HCT116 (cell line): ENCODE measurements around the gene ADAMTS16. TPM values are rescaled to one million over a fixed set of nuclear protein-coding genes. Genes with fewer than 3 reads are reported as not detected.

Source experiments
- ATAC-seq: fragments of 200-7000 bp; cut with Tn5 transposase; 2 replicates; pipeline ENCODE4 v1.9.1; 2020; ENCODE audit warnings: mild to moderate bottlenecking, moderate library complexity
- BruUV-seq: library from RNA; stranded (reverse); fragments of 400-500 nt; replicated peaks from 2 replicates; lab custom pipeline; 2021; lab: Mats Ljungman, UMichigan
- CTCF ChIA-PET: fragments of 300-600 bp; sonication (Branson Sonifier 250); formaldehyde crosslinking; loops from one replicate; lab custom pipeline; 2021; ENCODE audit warnings: antibody characterized with exemption; lab: Charles Lee
- POLR2A ChIA-PET: fragments of 300-600, 350-600 bp; sonication (Branson Sonifier 250); formaldehyde crosslinking; loops from one replicate; lab custom pipeline; 2021; ENCODE audit warnings: antibody characterized with exemption; lab: Charles Lee
- RAD21 ChIA-PET, 2 experiments: fragments of 300-600 bp; sonication (Branson Sonifier 250); formaldehyde crosslinking; loops; one replicate each; lab custom pipeline; 2023; ENCODE audit warnings: low total read pairs in 2 of 2; ENCODE audit not compliant: uncharacterized antibody in 2 of 2, unreplicated experiment in 2 of 2, low non-redundant PET in 1 of 2; lab: Charles Lee
- DNase-seq: peaks from one replicate; pipeline ENCODE4 v3.0.0-alpha.2; 2010; ENCODE audit warnings: low read depth, low spot score
- H2AFZ ChIP-seq: fragments of 200-600 bp; shearing (Covaris generic), sonication (generic); 2 replicates; pipeline ENCODE4 v1.6.1; 2017; ENCODE audit warnings: low read depth, mixed run types, mixed read lengths, antibody characterized with exemption, low read length; ENCODE audit not compliant: poor library complexity, severe bottlenecking
- H3K27ac ChIP-seq: 2 replicates; pipeline ENCODE4 v1.5.1; 2012; ENCODE audit warnings: low read depth, low read length
- H3K27me3 ChIP-seq: fragments of 200-600 bp; sonication (generic); 2 replicates; pipeline ENCODE4 v1.6.1; 2016; ENCODE audit warnings: mixed run types, low read length, mixed read lengths; ENCODE audit not compliant: insufficient read depth
- H3K36me3 ChIP-seq, 2 experiments: fragments of 200-500 bp in 1 of 2; fragments of 200-600 bp in 1 of 2; sonication (Bioruptor generic) in 1 of 2; sonication (generic) in 1 of 2; 2 replicates each; pipeline versions ENCODE4 v1.5.1 to v1.6.1; 2014 to 2016; ENCODE audit warnings: low read length in 2 of 2, inconsistent platforms in 1 of 2, mixed read lengths in 1 of 2, mixed run types in 1 of 2; ENCODE audit not compliant: insufficient read depth in 2 of 2, control insufficient read depth in 1 of 2
- H3K4me1 ChIP-seq, 2 experiments: fragments of 200-600 bp in 1 of 2; sonication (generic) in 1 of 2; 2 replicates each; pipeline versions ENCODE4 v1.5.1 to v1.6.1; 2012 to 2017; ENCODE audit warnings: low read length in 2 of 2, inconsistent platforms in 1 of 2, mild to moderate bottlenecking in 1 of 2, mixed read lengths in 1 of 2, mixed run types in 1 of 2, moderate library complexity in 1 of 2; ENCODE audit not compliant: insufficient read depth in 2 of 2, control insufficient read depth in 1 of 2
- H3K4me2 ChIP-seq: fragments of 200-600 bp; sonication (generic); 2 replicates; pipeline ENCODE4 v1.6.1; 2017; ENCODE audit warnings: mixed run types, low read length, mixed read lengths
- H3K4me3 ChIP-seq, 2 experiments: fragments of 200-600 bp in 1 of 2; sonication (generic) in 1 of 2; replicated peaks in 1 of 2; 2 replicates each; pipeline ENCODE4 v1.5.1; 2011 to 2016; ENCODE audit warnings: low read length in 2 of 2, control low read depth in 1 of 2, low read depth in 1 of 2, mild to moderate bottlenecking in 1 of 2, mixed read lengths in 1 of 2, mixed run types in 1 of 2
- H3K79me2 ChIP-seq: fragments of 200-600 bp; sonication (generic); 2 replicates; pipeline ENCODE4 v1.6.1; 2017; ENCODE audit warnings: mild to moderate bottlenecking, mixed run types, low read length, moderate library complexity, mixed read lengths; ENCODE audit not compliant: insufficient read depth
- H3K9ac ChIP-seq: fragments of 200-600 bp; sonication (generic); 2 replicates; pipeline ENCODE4 v1.6.1; 2016; ENCODE audit warnings: low read length, mixed read lengths
- H3K9me2 ChIP-seq: fragments of 200-600 bp; sonication (generic), shearing (Covaris generic); 2 replicates; pipeline ENCODE4 v1.6.1; 2017; ENCODE audit warnings: mixed run types, mild to moderate bottlenecking, moderate library complexity; ENCODE audit not compliant: insufficient read depth
- H3K9me3 ChIP-seq, 2 experiments: fragments of 200-500 bp in 1 of 2; fragments of 200-600 bp in 1 of 2; sonication (Bioruptor generic) in 1 of 2; sonication (generic) in 1 of 2; 2 replicates each; pipeline ENCODE4 v1.6.1; 2014 to 2017; ENCODE audit warnings: low read length in 2 of 2, mixed read lengths in 2 of 2, inconsistent platforms in 1 of 2, low read depth in 1 of 2, mild to moderate bottlenecking in 1 of 2, mixed run types in 1 of 2, moderate library complexity in 1 of 2; ENCODE audit not compliant: control insufficient read depth in 1 of 2, insufficient read depth in 1 of 2
- H4K20me1 ChIP-seq: fragments of 200-600 bp; sonication (generic), shearing (Covaris generic); 2 replicates; pipeline ENCODE4 v1.6.1; 2017; ENCODE audit warnings: mixed run types, mild to moderate bottlenecking, moderate library complexity; ENCODE audit not compliant: insufficient read depth
- CBX3 ChIP-seq: IDR thresholded peaks from 2 replicates; pipeline ENCODE4 v1.6.1; 2012; ENCODE audit warnings: low read depth
- CEBPB ChIP-seq: IDR thresholded peaks from 2 replicates; pipeline ENCODE4 v1.6.1; 2012; ENCODE audit warnings: low read depth
- EGR1 ChIP-seq: IDR thresholded peaks from 2 replicates; pipeline ENCODE4 v1.6.1; 2012; ENCODE audit warnings: low read depth
- ELF1 ChIP-seq: IDR thresholded peaks from 2 replicates; pipeline ENCODE4 v1.6.1; 2012; ENCODE audit warnings: low read depth, borderline replicate concordance
- EZH2 ChIP-seq: fragments of 200-600 bp; sonication (generic); IDR thresholded peaks from 2 replicates; pipeline ENCODE4 v1.6.1; 2017; ENCODE audit warnings: antibody characterized with exemption, mixed run types
- EZH2phosphoT487 ChIP-seq: fragments of 200-600 bp; IDR thresholded peaks from 2 replicates; pipeline ENCODE4 v1.6.1; 2018; ENCODE audit warnings: antibody characterized with exemption, borderline replicate concordance
- FOSL1 ChIP-seq: IDR thresholded peaks from 2 replicates; pipeline ENCODE4 v1.6.1; 2012; ENCODE audit warnings: low read depth
- POLR2A ChIP-seq: IDR thresholded peaks from 2 replicates; pipeline ENCODE4 v1.7.0; 2011; ENCODE audit warnings: borderline replicate concordance; ENCODE audit not compliant: insufficient read depth, insufficient read length; ENCODE audit errors: extremely low read depth
- POLR2AphosphoS5 ChIP-seq: IDR thresholded peaks from 2 replicates; pipeline ENCODE4 v1.6.1; 2011; ENCODE audit warnings: mild to moderate bottlenecking, low read depth, low read length, moderate library complexity
- RAD21 ChIP-seq: IDR thresholded peaks from 2 replicates; pipeline ENCODE4 v1.6.1; 2012; ENCODE audit warnings: low read depth, mild to moderate bottlenecking
- SP1 ChIP-seq: IDR thresholded peaks from 2 replicates; pipeline ENCODE4 v1.6.1; 2012; ENCODE audit warnings: low read depth
- SRF ChIP-seq: IDR thresholded peaks from 2 replicates; pipeline ENCODE4 v1.6.1; 2012; ENCODE audit warnings: low read depth
- TCF7L2 ChIP-seq: IDR thresholded peaks from 2 replicates; pipeline ENCODE4 v1.7.0; 2011; ENCODE audit warnings: borderline replicate concordance, inconsistent platforms; ENCODE audit not compliant: insufficient read depth, insufficient read length; ENCODE audit errors: extremely low read depth
- YY1 ChIP-seq: IDR thresholded peaks from 2 replicates; pipeline ENCODE4 v1.6.1; 2011; ENCODE audit warnings: low read length, low read depth, moderate library complexity, mild to moderate bottlenecking; ENCODE audit not compliant: insufficient replicate concordance; ENCODE audit errors: extremely low read depth
- ZFX ChIP-seq: fragments of 450-650 bp; IDR thresholded peaks from 2 replicates; pipeline ENCODE4 v1.6.1; 2017
- ZNF274 ChIP-seq: fragments of 200-500 bp; sonication (Bioruptor generic); IDR thresholded peaks from 2 replicates; pipeline ENCODE4 v1.6.1; 2014; ENCODE audit warnings: mild to moderate bottlenecking, low read depth, low read length, inconsistent platforms
- intact Hi-C: fragments of 100-400 bp; cut with micrococcal nuclease; formaldehyde crosslinking; loops from 2 replicates; pipeline ENCODE4 v1.10.0; 2022
- total RNA-seq: library from RNA; stranded (reverse); gene quantifications from one replicate; pipeline ENCODE4 v1.2.1, GENCODE V29; 2021; ENCODE audit not compliant: unreplicated experiment
- TF ChIP-seq, protein P1 (sequence below): IDR thresholded peaks from 2 replicates; pipeline ENCODE4 v1.6.1; 2012
- TF ChIP-seq, protein P2 (sequence below): IDR thresholded peaks from 2 replicates; pipeline ENCODE4 v1.6.1; 2012
- TF ChIP-seq, protein P3 (sequence below): IDR thresholded peaks from 2 replicates; pipeline ENCODE4 v1.6.1; 2011; ENCODE audit warnings: mild to moderate bottlenecking, low read length, moderate library complexity; ENCODE audit not compliant: insufficient replicate concordance; ENCODE audit errors: extremely low read depth

ADAMTS16 gene
- total RNA-seq, 1 experiment from 2014 or later, result 2.4 TPM

DNA sequence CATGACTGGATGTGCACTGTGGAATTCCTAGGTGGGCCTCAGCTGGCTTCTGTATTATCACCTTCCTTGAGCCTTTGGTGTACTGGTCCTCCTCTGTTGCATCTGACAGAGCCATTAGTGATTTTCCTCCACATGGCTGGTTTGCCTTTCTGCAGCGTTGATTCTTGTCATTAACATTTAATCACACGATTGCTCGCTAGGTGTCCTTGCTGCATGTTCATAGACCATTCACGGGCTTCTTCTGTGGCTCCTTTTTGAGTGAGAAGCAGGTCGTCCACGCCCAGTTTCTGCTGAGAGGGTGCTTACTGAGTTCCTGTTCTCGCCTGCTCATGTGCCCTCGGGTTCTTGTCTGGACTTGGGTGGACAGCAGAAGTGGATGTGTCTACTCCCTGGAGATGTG, 29.3 kb downstream of the ADAMTS16 start:
- ChIA-PET CTCF (no interaction called here), RAD21 (no interaction called here), POLR2A (no interaction called here)
- H3K27ac ChIP-seq, result no peak overlapping the region
- ATAC-seq (no peak), DNase-seq (no peak)
- TF ChIP-seq RAD21 (no peak), EZH2phosphoT487 (no peak), ZFX (no peak), EGR1 (no peak), ZNF274 (no peak)
- TF ChIP-seq, protein P1, sequence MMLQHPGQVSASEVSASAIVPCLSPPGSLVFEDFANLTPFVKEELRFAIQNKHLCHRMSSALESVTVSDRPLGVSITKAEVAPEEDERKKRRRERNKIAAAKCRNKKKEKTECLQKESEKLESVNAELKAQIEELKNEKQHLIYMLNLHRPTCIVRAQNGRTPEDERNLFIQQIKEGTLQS, result no peak
- no peaks in the 10 kb centered on the region for H3K9me2 ChIP-seq
- H3K4me3 ChIP-seq, result no peak overlapping the region
- no peaks in the 10 kb centered on the region for H3K79me2 ChIP-seq
- no peaks in the 10 kb centered on the region for H3K36me3 ChIP-seq
- no TSS peak for BruUV-seq
- intact Hi-C loops, result no loop called here
- H2AFZ ChIP-seq, result no peak overlapping the region
- H3K9me3 ChIP-seq, result no peaks in the 10 kb centered on the region
- H3K9ac ChIP-seq, result no peak overlapping the region
- H3K27me3 ChIP-seq, result no peaks in the 10 kb centered on the region
- H3K4me1 ChIP-seq, result no peaks in the 10 kb centered on the region
- H3K4me2 ChIP-seq, result no peak overlapping the region
- H4K20me1 ChIP-seq, result no peaks in the 10 kb centered on the region

DNA sequence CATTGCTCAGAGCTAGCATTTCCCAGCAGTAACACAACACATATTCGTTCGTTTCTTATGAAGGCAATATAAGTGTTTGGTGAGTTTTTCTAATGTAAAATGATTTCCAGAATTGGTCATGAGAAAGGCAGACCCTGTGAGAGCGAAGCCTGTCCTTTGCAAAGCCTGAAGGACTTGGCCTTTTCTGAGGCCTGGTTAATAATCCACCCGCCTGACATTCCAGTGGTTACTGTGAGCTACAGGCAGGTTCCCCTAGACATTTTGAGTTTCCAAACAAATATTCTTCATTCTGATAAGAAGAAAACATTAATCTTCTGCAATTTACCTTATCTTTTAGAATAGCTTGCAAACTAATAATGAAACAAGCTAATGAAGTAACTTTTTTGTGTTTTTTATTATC, 38.0 kb downstream of the ADAMTS16 start:
- peak overlapping the region; percentile 11; the same call in 1 of the 2 replicates for H3K4me2 ChIP-seq
- TF ChIP-seq ZFX, result no peak
- no peak for TF ChIP-seq FOSL1
- no peak for TF ChIP-seq ZNF274
- TF ChIP-seq YY1, result no peak
- TF ChIP-seq POLR2AphosphoS5, result no peak
- no peak for TF ChIP-seq SRF
- no peak for TF ChIP-seq EZH2
- TF ChIP-seq SP1, result no peak
- TF ChIP-seq CEBPB, result no peak
- TF ChIP-seq RAD21, result no peak
- TF ChIP-seq EZH2phosphoT487, result no peak
- TF ChIP-seq, protein P2, sequence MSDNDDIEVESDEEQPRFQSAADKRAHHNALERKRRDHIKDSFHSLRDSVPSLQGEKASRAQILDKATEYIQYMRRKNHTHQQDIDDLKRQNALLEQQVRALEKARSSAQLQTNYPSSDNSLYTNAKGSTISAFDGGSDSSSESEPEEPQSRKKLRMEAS, result no peak
- TF ChIP-seq EGR1, result no peak
- TF ChIP-seq POLR2A, result no peak
- TF ChIP-seq ELF1, result no peak
- TF ChIP-seq TCF7L2, result no peak
- TF ChIP-seq, protein P3, sequence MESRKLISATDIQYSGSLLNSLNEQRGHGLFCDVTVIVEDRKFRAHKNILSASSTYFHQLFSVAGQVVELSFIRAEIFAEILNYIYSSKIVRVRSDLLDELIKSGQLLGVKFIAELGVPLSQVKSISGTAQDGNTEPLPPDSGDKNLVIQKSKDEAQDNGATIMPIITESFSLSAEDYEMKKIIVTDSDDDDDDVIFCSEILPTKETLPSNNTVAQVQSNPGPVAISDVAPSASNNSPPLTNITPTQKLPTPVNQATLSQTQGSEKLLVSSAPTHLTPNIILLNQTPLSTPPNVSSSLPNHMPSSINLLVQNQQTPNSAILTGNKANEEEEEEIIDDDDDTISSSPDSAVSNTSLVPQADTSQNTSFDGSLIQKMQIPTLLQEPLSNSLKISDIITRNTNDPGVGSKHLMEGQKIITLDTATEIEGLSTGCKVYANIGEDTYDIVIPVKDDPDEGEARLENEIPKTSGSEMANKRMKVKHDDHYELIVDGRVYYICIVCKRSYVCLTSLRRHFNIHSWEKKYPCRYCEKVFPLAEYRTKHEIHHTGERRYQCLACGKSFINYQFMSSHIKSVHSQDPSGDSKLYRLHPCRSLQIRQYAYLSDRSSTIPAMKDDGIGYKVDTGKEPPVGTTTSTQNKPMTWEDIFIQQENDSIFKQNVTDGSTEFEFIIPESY, result no peak
- no peak for TF ChIP-seq CBX3
- TF ChIP-seq, all 23 proteins: peak for 0
- Histone ChIP-seq H3K27me3 (no peaks in the 10 kb centered on the region), H3K36me3 (no peaks in the 10 kb centered on the region), H3K4me1 (peaks cover 0 to 5% of the 10 kb centered on the region in 2 experiments; a peak in 1 of 4 replicates), H2AFZ (no peak overlapping the region), H3K79me2 (no peaks in the 10 kb centered on the region), H3K9me2 (no peaks in the 10 kb centered on the region), H3K4me3 (no peak overlapping the region), H3K9me3 (no peaks in the 10 kb centered on the region), H3K27ac (no peak overlapping the region), H3K9ac (no peak overlapping the region), H4K20me1 (no peaks in the 10 kb centered on the region)
- intact Hi-C loops, result no loop called here
- ChIA-PET RAD21 (no interaction called here), CTCF (no interaction called here), POLR2A (no interaction called here)
- ATAC-seq (no peak), DNase-seq (no peak)
- BruUV-seq, result no TSS peak
